Natural killer cell (primary cell): ENCODE data around the gene TUBG2. TPM values are rescaled to one million over a fixed set of nuclear protein-coding genes. Genes with fewer than 3 reads are reported as not detected.
A peak's percentile ranks its signal among the peaks of the same experiment; 100 is the strongest.

Experiments used
- ATAC-seq, 3 donors: fragments of 150-1000 bp in 2 of 3; fragments of 200-7000 bp in 1 of 3; cut with Tn5 transposase; 1 replicate in 1 of 3; 2 replicates in 2 of 3; pipeline ENCODE4 v1.10.0; 2021; ENCODE audit warnings: mild to moderate bottlenecking in 2 of 3, moderate library complexity in 2 of 3
- DNase-seq, 2 donors: peaks; one replicate each; pipeline versions ENCODE4 v3.0.0 to v3.0.0-alpha.2; 2013 to 2021; ENCODE audit warnings: mixed read lengths in 1 of 2
- H3K27ac ChIP-seq: one replicate; pipeline ENCODE4 v1.5.1; 2013; ENCODE audit warnings: mild to moderate bottlenecking, low read length
- H3K27me3 ChIP-seq: one replicate; pipeline ENCODE4 v1.6.1; 2013; ENCODE audit warnings: low read length; ENCODE audit not compliant: control insufficient read depth, insufficient read depth
- H3K36me3 ChIP-seq: one replicate; pipeline ENCODE4 v1.6.1; 2013; ENCODE audit warnings: low read length; ENCODE audit not compliant: control insufficient read depth, insufficient read depth
- H3K4me1 ChIP-seq: one replicate; pipeline ENCODE4 v1.6.1; 2013; ENCODE audit warnings: low read length; ENCODE audit not compliant: control insufficient read depth, insufficient read depth
- H3K4me3 ChIP-seq: one replicate; pipeline ENCODE4 v1.5.1; 2013; ENCODE audit warnings: low read length
- H3K9me3 ChIP-seq: one replicate; pipeline ENCODE4 v1.6.1; 2013; ENCODE audit warnings: low read length; ENCODE audit not compliant: control insufficient read depth, insufficient read depth
- H3K27ac Mint-ChIP-seq, 2 donors: one replicate each; pipeline ENCODE4 v1.8.0; 2022; ENCODE audit warnings: mild to moderate bottlenecking in 2 of 2, mixed read lengths in 2 of 2, moderate library complexity in 1 of 2
- H3K27me3 Mint-ChIP-seq, 2 donors: one replicate each; pipeline ENCODE4 v1.8.0; 2022; ENCODE audit warnings: low read depth in 2 of 2, mixed read lengths in 2 of 2
- H3K36me3 Mint-ChIP-seq: one replicate; pipeline ENCODE4 v1.8.0; 2022; ENCODE audit warnings: mixed read lengths
- H3K4me1 Mint-ChIP-seq, 2 donors: one replicate each; pipeline ENCODE4 v1.8.0; 2022; ENCODE audit warnings: mixed read lengths in 2 of 2
- H3K4me3 Mint-ChIP-seq: one replicate; pipeline ENCODE4 v1.8.0; 2022; ENCODE audit warnings: mild to moderate bottlenecking, moderate library complexity, mixed read lengths
- H3K9me3 Mint-ChIP-seq, 2 donors: one replicate each; pipeline ENCODE4 v1.8.0; 2022; ENCODE audit warnings: mixed read lengths in 2 of 2
- WGBS: methylation state at CpG from one replicate; pipeline ENCODE4 v1.1.7; 2013; ENCODE audit warnings: missing lambda C conversion rate; ENCODE audit not compliant: insufficient coverage; 5-methylcytosine and 5-hydroxymethylcytosine counted together
- intact Hi-C: fragments of 100-400 bp; cut with micrococcal nuclease; formaldehyde crosslinking; loops from one replicate; pipeline ENCODE4 v1.14.2; 2022
- total RNA-seq, 4 donors: library from RNA; stranded (reverse); fragments of 120-200 nt in 1 of 4; gene quantifications; one replicate each; pipeline versions ENCODE4 v1.2.3 to v1.2.4, GENCODE V29; 2013 to 2022
- TF ChIP-seq, protein P1 (sequence below): fragments of 200-600 bp; IDR thresholded peaks from one replicate; pipeline ENCODE4 v1.8.0; 2022; ENCODE audit warnings: antibody characterized with exemption

Gene TUBG2
- total RNA-seq, 3 donors from 2014 or later (not counting 1 experiment from before 2014, with no cell fraction given) = 7.8 to 14.2 (median 9.6) TPM

DNA sequence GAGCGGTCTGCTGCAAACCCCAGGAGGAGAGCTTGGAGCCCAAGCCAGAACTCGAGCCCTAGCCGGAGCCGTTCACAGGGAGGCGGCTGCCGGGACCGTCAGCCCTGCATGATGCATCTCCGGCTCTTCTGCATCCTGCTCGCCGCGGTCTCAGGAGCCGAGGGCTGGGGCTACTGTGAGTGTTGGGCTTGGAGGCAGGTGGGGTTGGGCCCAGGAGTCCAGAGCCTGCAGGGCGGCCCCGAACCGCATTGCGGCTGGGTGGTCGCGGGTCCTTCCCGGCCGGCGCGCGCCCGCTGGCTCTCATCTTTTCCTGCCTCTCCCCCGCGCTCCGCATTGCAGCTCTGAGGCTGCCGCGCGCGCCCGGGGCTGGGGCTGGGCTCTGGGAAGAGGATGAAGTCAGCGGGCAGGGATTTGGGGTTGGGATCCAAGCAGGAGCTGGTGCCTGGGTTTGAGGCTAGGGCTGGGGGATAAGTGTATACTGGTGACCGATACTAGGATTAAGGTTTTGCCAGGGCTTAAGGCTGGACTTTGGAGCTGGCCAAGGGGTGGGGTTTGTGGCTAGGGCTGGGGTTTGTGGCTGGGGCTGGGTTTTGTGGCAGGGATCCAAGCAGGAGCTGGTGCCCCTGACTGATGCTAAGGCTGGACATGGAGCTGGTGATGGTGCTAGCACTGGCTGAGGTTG is 23.8 kb downstream of the TUBG2 start:
- H3K4me1 ChIP-seq = peaks cover 55% of the 10 kb centered on the region
- H3K36me3 Mint-ChIP-seq = no peaks in the 10 kb centered on the region
- peaks cover 34 to 37% of the 10 kb centered on the region in 2 donors for H3K27me3 Mint-ChIP-seq
- no peak overlapping the region for H3K4me3 ChIP-seq
- ATAC-seq = no peak
- H3K9me3 Mint-ChIP-seq = no peaks in the 10 kb centered on the region
- DNase-seq = peak in 1 of 2 donors; percentile 53
- peak overlapping the region; percentile 38 for H3K4me3 Mint-ChIP-seq
- TF ChIP-seq, protein P1, sequence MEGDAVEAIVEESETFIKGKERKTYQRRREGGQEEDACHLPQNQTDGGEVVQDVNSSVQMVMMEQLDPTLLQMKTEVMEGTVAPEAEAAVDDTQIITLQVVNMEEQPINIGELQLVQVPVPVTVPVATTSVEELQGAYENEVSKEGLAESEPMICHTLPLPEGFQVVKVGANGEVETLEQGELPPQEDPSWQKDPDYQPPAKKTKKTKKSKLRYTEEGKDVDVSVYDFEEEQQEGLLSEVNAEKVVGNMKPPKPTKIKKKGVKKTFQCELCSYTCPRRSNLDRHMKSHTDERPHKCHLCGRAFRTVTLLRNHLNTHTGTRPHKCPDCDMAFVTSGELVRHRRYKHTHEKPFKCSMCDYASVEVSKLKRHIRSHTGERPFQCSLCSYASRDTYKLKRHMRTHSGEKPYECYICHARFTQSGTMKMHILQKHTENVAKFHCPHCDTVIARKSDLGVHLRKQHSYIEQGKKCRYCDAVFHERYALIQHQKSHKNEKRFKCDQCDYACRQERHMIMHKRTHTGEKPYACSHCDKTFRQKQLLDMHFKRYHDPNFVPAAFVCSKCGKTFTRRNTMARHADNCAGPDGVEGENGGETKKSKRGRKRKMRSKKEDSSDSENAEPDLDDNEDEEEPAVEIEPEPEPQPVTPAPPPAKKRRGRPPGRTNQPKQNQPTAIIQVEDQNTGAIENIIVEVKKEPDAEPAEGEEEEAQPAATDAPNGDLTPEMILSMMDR = no peak
- peak overlapping the region in 1 of 2 donors; percentile 41 for H3K27ac Mint-ChIP-seq
- H3K4me1 Mint-ChIP-seq = peaks cover 19 to 42% of the 10 kb centered on the region in 2 donors
- H3K9me3 ChIP-seq = no peaks in the 10 kb centered on the region
- no peak overlapping the region for H3K27ac ChIP-seq
- intact Hi-C loops = no loop called here
- H3K36me3 ChIP-seq = no peaks in the 10 kb centered on the region
- WGBS = 3% methylated on average over 34 of the region's 34 CpGs
- H3K27me3 ChIP-seq = peaks cover 26% of the 10 kb centered on the region

DNA sequence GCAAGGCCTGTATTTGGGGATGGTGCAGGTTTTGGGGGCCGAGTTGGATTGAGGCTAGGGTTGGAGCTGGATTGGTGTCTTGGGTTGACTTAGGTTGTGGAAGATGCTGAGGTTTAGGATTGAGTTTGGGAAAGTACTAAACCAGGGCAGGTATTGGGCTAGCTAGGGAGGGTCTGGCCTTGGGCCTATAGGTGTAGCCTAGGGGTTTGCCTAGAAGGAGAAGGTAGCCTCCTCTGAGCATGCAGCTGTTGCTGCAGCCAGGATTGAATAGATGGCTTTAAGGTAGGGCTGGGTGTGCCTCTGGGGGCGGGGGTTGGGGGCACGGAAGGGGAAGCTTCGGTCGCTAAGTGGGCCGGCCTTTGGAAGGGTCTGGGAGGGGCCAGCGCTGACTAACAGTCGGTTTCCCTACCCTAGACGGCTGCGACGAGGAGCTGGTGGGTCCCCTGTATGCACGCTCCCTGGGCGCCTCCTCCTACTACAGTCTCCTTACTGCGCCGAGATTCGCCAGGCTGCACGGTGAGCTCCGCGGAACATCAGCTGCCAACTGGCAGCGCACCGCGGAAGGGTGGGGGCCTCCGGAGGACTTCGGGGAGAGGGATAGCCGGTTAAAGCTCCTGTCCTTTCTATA is 24.4 kb downstream of the TUBG2 start:
- 23% methylated on average over 25 of the region's 25 CpGs for WGBS
- no peaks in the 10 kb centered on the region for H3K36me3 Mint-ChIP-seq
- Histone ChIP-seq H3K4me1 (peaks cover 49% of the 10 kb centered on the region), H3K9me3 (no peaks in the 10 kb centered on the region), H3K36me3 (no peaks in the 10 kb centered on the region), H3K27me3 (peaks cover 26% of the 10 kb centered on the region), H3K4me3 (no peak overlapping the region), H3K27ac (no peak overlapping the region)
- TF ChIP-seq, protein P1 = no peak
- peak in 1 of 2 donors; percentile 19 for DNase-seq
- no peaks in the 10 kb centered on the region for H3K9me3 Mint-ChIP-seq
- no peak overlapping the region for H3K27ac Mint-ChIP-seq
- H3K4me3 Mint-ChIP-seq = peak overlapping the region; percentile 21
- peaks cover 17 to 39% of the 10 kb centered on the region in 2 donors for H3K4me1 Mint-ChIP-seq
- intact Hi-C loops = no loop called here
- peaks cover 34 to 37% of the 10 kb centered on the region in 2 donors for H3K27me3 Mint-ChIP-seq
- ATAC-seq = no peak

DNA sequence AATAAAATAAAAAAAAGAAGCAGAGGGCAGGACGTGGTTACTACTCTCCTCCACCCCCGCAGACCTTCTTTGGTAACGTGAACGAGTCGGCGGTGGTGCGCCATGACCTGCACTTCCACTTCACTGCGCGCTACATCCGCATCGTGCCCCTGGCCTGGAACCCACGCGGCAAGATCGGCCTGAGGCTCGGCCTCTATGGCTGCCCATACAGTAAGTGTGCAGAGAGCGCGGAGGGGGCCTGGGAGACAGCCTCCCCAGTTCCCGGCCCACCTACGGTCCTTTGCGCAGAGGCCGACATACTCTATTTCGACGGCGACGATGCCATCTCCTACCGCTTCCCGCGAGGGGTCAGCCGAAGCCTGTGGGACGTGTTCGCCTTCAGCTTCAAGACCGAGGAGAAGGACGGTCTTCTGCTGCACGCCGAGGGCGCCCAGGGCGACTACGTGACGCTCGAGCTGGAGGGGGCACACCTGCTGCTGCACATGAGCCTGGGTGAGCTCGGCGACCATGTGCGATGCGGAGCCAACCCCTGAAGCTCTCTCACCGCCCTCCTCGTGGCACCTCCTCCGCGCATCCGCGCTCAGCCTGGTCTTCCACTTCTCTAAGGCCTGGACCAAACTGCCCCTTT is 26.0 kb downstream of the TUBG2 start:
- peaks cover 31 to 37% of the 10 kb centered on the region in 2 donors for H3K27me3 Mint-ChIP-seq
- no peak overlapping the region for H3K4me3 Mint-ChIP-seq
- H3K36me3 Mint-ChIP-seq = no peaks in the 10 kb centered on the region
- no peaks in the 10 kb centered on the region for H3K36me3 ChIP-seq
- H3K27me3 ChIP-seq = peaks cover 26% of the 10 kb centered on the region
- no peaks in the 10 kb centered on the region for H3K9me3 Mint-ChIP-seq
- H3K27ac ChIP-seq = no peak overlapping the region
- DNase-seq (no peak), ATAC-seq (no peak)
- TF ChIP-seq, protein P1 = no peak
- 92% methylated on average over 50 of the region's 50 CpGs for WGBS
- no peak overlapping the region for H3K27ac Mint-ChIP-seq
- intact Hi-C loops = no loop called here
- no peak overlapping the region for H3K4me3 ChIP-seq
- no peaks in the 10 kb centered on the region for H3K9me3 ChIP-seq
- H3K4me1 ChIP-seq = peaks cover 34% of the 10 kb centered on the region
- peaks cover 11 to 31% of the 10 kb centered on the region in 2 donors for H3K4me1 Mint-ChIP-seq
